ENCODE data around the gene RBMY1E. TPM values are rescaled to one million over a fixed set of nuclear protein-coding genes. Genes with fewer than 3 reads are reported as not detected.
"Not testable (repeated sequence)": the region's sequence is repeated elsewhere in the genome, so short reads cannot be mapped to it uniquely, and the experiment has no call there.

RBMY1E gene
- total RNA-seq = 1 to 10 TPM; 4.3 to 4.4 TPM
- polyA plus RNA-seq (ENCODE audit: insufficient read depth, low read depth, low replicate concordance) = 4.9 TPM
- long read RNA-seq, donor 1 = 0 reads
- long read RNA-seq, donor 2 = 0 reads

GRCh38 chrY:21917932-21918331 is at the start of gene RBMY1E:
TSS of gene RBMY1E (minus strand) at chrY:21918032. CDS start at chrY:21916054, 1,978 bp downstream.
- H3K36me3 ChIP-seq (ENCODE audit: low read depth, missing control alignments); H3K4me3 ChIP-seq; DNase-seq; H3K9me3 ChIP-seq; H3K27ac ChIP-seq; H3K4me1 ChIP-seq; intact Hi-C loops (cut with DNase I; ENCODE audit: low total_unique reads); H3K27me3 ChIP-seq: not testable (repeated sequence)
- WGBS, 2 donors = no CpG with 5 or more reads among the region's 29 CpGs

DNA sequence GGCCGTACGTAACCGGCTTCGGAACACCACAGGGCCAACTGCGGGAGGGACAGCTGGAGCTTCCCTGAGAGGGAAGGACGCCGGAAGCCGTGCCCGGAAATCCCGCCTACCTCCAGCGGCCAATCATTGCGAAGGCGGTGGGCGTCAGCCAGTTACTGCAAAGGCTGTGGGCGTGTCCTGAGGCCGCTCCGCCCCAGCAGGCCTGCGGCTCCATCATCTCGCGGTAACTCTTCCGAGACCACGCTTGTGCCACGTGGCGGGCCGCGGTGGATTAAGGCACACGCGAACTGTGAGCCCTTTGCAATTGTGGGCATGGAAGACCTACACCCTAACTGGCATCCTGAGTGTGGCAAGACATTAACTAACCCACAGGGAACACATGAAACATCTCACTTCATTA is 23.4 kb downstream of the RBMY1E start, which contains the start of gene RBMY1D:
TSS of gene RBMY1D (minus strand) at position 101 of the 400 bp plus-strand sequence. CDS start 2,013 bp downstream, outside the sequence.
- H3K27me3 ChIP-seq; H3K27ac ChIP-seq; intact Hi-C loops (cut with DNase I; ENCODE audit: low total_unique reads); H3K9me3 ChIP-seq; H3K4me1 ChIP-seq; H3K4me3 ChIP-seq; H3K36me3 ChIP-seq (ENCODE audit: low read depth, missing control alignments); DNase-seq: not testable (repeated sequence)
- no CpG with 5 or more reads among the region's 28 CpGs for WGBS, 2 donors

GRCh38 chrY:21869407-21870076 is 48.3 kb downstream of the RBMY1E start:
- H3K36me3 ChIP-seq (ENCODE audit: low read depth, missing control alignments); H3K4me3 ChIP-seq; DNase-seq; H3K27me3 ChIP-seq; H3K4me1 ChIP-seq; H3K27ac ChIP-seq; intact Hi-C loops (cut with DNase I; ENCODE audit: low total_unique reads); H3K9me3 ChIP-seq: not testable (repeated sequence)
- no CpG with 5 or more reads among the region's 5 CpGs for WGBS, 2 donors

Other genes starting within 250 kb of the RBMY1E start
- gene RBMY1D, start 23.5 kb downstream of the RBMY1E start, total RNA-seq = under 1 TPM in 1 of 2 donors, not detected in 1; 0.47 TPM
- 0.62 TPM for gene RBMY1D, start 23.5 kb downstream of the RBMY1E start, polyA plus RNA-seq (ENCODE audit: insufficient read depth, low read depth, low replicate concordance)

Data from testis (tissue), 5 donors.